Astrocyte (in vitro differentiated cells and primary cell): Measurements from ENCODE around the gene OR2A25. TPM values are rescaled to one million over a fixed set of nuclear protein-coding genes. Genes with fewer than 3 reads are reported as not detected.

Experiments
- DNase-seq: peaks from one replicate; pipeline ENCODE4 v3.0.0-alpha.2; 2010; ENCODE audit warnings: low read depth
- FAIRE-seq: peaks from 2 replicates; lab custom pipeline; 2011; peaks lifted over from hg19 to GRCh38; lab: Jason Lieb, UNC
- H2AFZ ChIP-seq: 2 replicates; pipeline ENCODE4 v1.6.0; 2012; ENCODE audit warnings: low read depth, low read length, inconsistent platforms
- H3K27ac ChIP-seq: 2 replicates; pipeline ENCODE4 v1.5.1; 2011; ENCODE audit warnings: low read depth, low read length, inconsistent platforms
- H3K27me3 ChIP-seq: 2 replicates; pipeline ENCODE4 v1.6.0; 2011; ENCODE audit warnings: low read length, inconsistent platforms; ENCODE audit not compliant: insufficient read depth
- H3K36me3 ChIP-seq: 2 replicates; pipeline ENCODE4 v1.5.1; 2011; ENCODE audit warnings: low read length, inconsistent platforms; ENCODE audit not compliant: insufficient read depth
- H3K4me1 ChIP-seq: 2 replicates; pipeline ENCODE4 v1.5.1; 2011; ENCODE audit warnings: low read length, inconsistent platforms; ENCODE audit not compliant: insufficient read depth
- H3K4me2 ChIP-seq: 2 replicates; pipeline ENCODE4 v1.6.0; 2012; ENCODE audit warnings: low read length, inconsistent platforms
- H3K4me3 ChIP-seq: 2 replicates; pipeline ENCODE4 v1.5.1; 2011; ENCODE audit warnings: low read depth, mild to moderate bottlenecking, low read length, inconsistent platforms; ENCODE audit not compliant: insufficient read depth
- H3K79me2 ChIP-seq: 2 replicates; pipeline ENCODE4 v1.6.0; 2012; ENCODE audit warnings: mild to moderate bottlenecking, low read length, inconsistent platforms; ENCODE audit not compliant: insufficient read depth
- H3K9ac ChIP-seq: 2 replicates; pipeline ENCODE4 v1.6.0; 2012; ENCODE audit warnings: mild to moderate bottlenecking, low read length, inconsistent platforms
- H3K9me3 ChIP-seq: 2 replicates; pipeline ENCODE4 v1.5.1; 2012; ENCODE audit warnings: low read depth, mild to moderate bottlenecking, low read length, inconsistent platforms; ENCODE audit not compliant: insufficient read depth
- H4K20me1 ChIP-seq: 2 replicates; pipeline ENCODE4 v1.6.0; 2012; ENCODE audit warnings: low read length, inconsistent platforms; ENCODE audit not compliant: insufficient read depth
- H3K27ac Mint-ChIP-seq: one replicate; pipeline ENCODE4 v1.8.0; 2021; ENCODE audit warnings: mild to moderate bottlenecking, mixed read lengths; ENCODE audit not compliant: unreplicated experiment
- H3K27me3 Mint-ChIP-seq: one replicate; pipeline ENCODE4 v1.8.0; 2021; ENCODE audit warnings: low read depth, mixed read lengths; ENCODE audit not compliant: unreplicated experiment
- H3K36me3 Mint-ChIP-seq: one replicate; pipeline ENCODE4 v1.8.0; 2021; ENCODE audit warnings: low read depth, mixed read lengths; ENCODE audit not compliant: unreplicated experiment
- H3K4me1 Mint-ChIP-seq: one replicate; pipeline ENCODE4 v1.8.0; 2021; ENCODE audit warnings: low read depth, mixed read lengths; ENCODE audit not compliant: unreplicated experiment
- H3K4me3 Mint-ChIP-seq: one replicate; pipeline ENCODE4 v1.8.0; 2021; ENCODE audit warnings: mild to moderate bottlenecking, moderate library complexity, mixed read lengths; ENCODE audit not compliant: unreplicated experiment
- H3K9me3 Mint-ChIP-seq: one replicate; pipeline ENCODE4 v1.8.0; 2021; ENCODE audit warnings: mild to moderate bottlenecking, mixed read lengths; ENCODE audit not compliant: unreplicated experiment
- CTCF ChIP-seq: IDR thresholded peaks from 2 replicates; pipeline ENCODE4 v1.5.1; 2011; ENCODE audit warnings: low read depth, mild to moderate bottlenecking, inconsistent platforms, low read length, moderate library complexity; ENCODE audit not compliant: insufficient read depth
- EZH2 ChIP-seq: IDR thresholded peaks from 2 replicates; pipeline ENCODE4 v1.6.1; 2012; ENCODE audit warnings: mild to moderate bottlenecking, low read length, inconsistent platforms; ENCODE audit not compliant: insufficient read depth
- total RNA-seq: library from RNA; stranded (reverse); gene quantifications from 2 replicates; pipeline ENCODE4 v1.2.1, GENCODE V29; 2021

OR2A25 gene
- total RNA-seq, 1 donor from 2014 or later = not detected

GRCh38 chr7:144100607-144101006 is 31.0 kb downstream of the OR2A25 start:
- Histone ChIP-seq H3K79me2 (no peaks in the 10 kb centered on the region), H3K4me1 (no peaks in the 10 kb centered on the region), H4K20me1 (no peaks in the 10 kb centered on the region), H3K36me3 (no peaks in the 10 kb centered on the region), H3K4me3 (no peak overlapping the region), H3K4me2 (no peak overlapping the region), H3K27ac (no peak overlapping the region), H2AFZ (no peak overlapping the region), H3K9me3 (no peaks in the 10 kb centered on the region), H3K9ac (no peak overlapping the region), H3K27me3 (no peaks in the 10 kb centered on the region)
- no peaks in the 10 kb centered on the region for H3K27me3 Mint-ChIP-seq
- H3K4me3 Mint-ChIP-seq = no peak overlapping the region
- TF ChIP-seq CTCF (no peak), EZH2 (no peak)
- H3K27ac Mint-ChIP-seq = no peak overlapping the region
- no peaks in the 10 kb centered on the region for H3K9me3 Mint-ChIP-seq
- no peak for DNase-seq
- no peaks in the 10 kb centered on the region for H3K36me3 Mint-ChIP-seq
- no peak for FAIRE-seq
- no peaks in the 10 kb centered on the region for H3K4me1 Mint-ChIP-seq

- no peak for FAIRE-seq
- no peaks in the 10 kb centered on the region for H3K4me1 Mint-ChIP-seq
Measured at GRCh38 chr7:144102041-144102440, 32.4 kb downstream of the OR2A25 start.

More at GRCh38 chr7:144102041-144102440, 32.4 kb downstream of the OR2A25 start:
- Mint-ChIP-seq H3K27me3 (no peaks in the 10 kb centered on the region), H3K36me3 (no peaks in the 10 kb centered on the region), H3K4me3 (no peak overlapping the region), H3K27ac (no peak overlapping the region), H3K9me3 (no peaks in the 10 kb centered on the region)
- Histone ChIP-seq H4K20me1 (no peaks in the 10 kb centered on the region), H3K4me3 (no peak overlapping the region), H3K4me1 (no peaks in the 10 kb centered on the region), H3K4me2 (no peak overlapping the region), H3K9ac (no peak overlapping the region), H3K9me3 (no peaks in the 10 kb centered on the region), H3K36me3 (no peaks in the 10 kb centered on the region), H3K79me2 (no peaks in the 10 kb centered on the region), H3K27me3 (no peaks in the 10 kb centered on the region), H3K27ac (no peak overlapping the region), H2AFZ (no peak overlapping the region)
- DNase-seq = no peak
- TF ChIP-seq CTCF (no peak), EZH2 (no peak)
